Trophoblast cell (in vitro differentiated cells and primary cell): ENCODE results near the gene SASH1.
"Not testable (repeated sequence)": the region's sequence is repeated elsewhere in the genome, so short reads cannot be mapped to it uniquely, and the experiment has no call there.

Experiments used
- DNase-seq, 2 donors: peaks; one replicate each; pipeline ENCODE4 v3.0.0-alpha.2; 2016
- H2AFZ ChIP-seq: 2 replicates; pipeline ENCODE4 v1.6.1; 2013; ENCODE audit warnings: low read length, moderate library complexity, mild to moderate bottlenecking; ENCODE audit not compliant: insufficient read depth, poor library complexity
- H2AK5ac ChIP-seq: 2 replicates; pipeline ENCODE4 v1.6.1; 2013; ENCODE audit warnings: mild to moderate bottlenecking, low read length
- H2BK120ac ChIP-seq: 2 replicates; pipeline ENCODE4 v1.6.1; 2013; ENCODE audit warnings: low read length, mild to moderate bottlenecking, moderate library complexity; ENCODE audit not compliant: insufficient read depth, poor library complexity
- H2BK12ac ChIP-seq: 2 replicates; pipeline ENCODE4 v1.6.1; 2013; ENCODE audit warnings: mild to moderate bottlenecking, low read length, moderate library complexity
- H2BK5ac ChIP-seq: 2 replicates; pipeline ENCODE4 v1.6.1; 2013; ENCODE audit warnings: low read length, low read depth, moderate library complexity, mild to moderate bottlenecking; ENCODE audit not compliant: poor library complexity
- H3K14ac ChIP-seq: 2 replicates; pipeline ENCODE4 v1.6.1; 2013; ENCODE audit warnings: mild to moderate bottlenecking, low read length
- H3K18ac ChIP-seq: 2 replicates; pipeline ENCODE4 v1.6.1; 2013; ENCODE audit warnings: mild to moderate bottlenecking, low read length
- H3K23ac ChIP-seq: 2 replicates; pipeline ENCODE4 v1.6.1; 2013; ENCODE audit warnings: low read length
- H3K27ac ChIP-seq: 2 replicates; pipeline ENCODE4 v1.5.1; 2013; ENCODE audit warnings: low read depth, mild to moderate bottlenecking, inconsistent platforms, low read length, moderate library complexity
- H3K27me3 ChIP-seq: 2 replicates; pipeline ENCODE4 v1.6.1; 2013; ENCODE audit warnings: inconsistent platforms, mild to moderate bottlenecking, low read length, moderate library complexity; ENCODE audit not compliant: insufficient read depth
- H3K36me3 ChIP-seq, 2 experiments: 1 replicate in 1 of 2; 2 replicates in 1 of 2; pipeline ENCODE4 v1.6.1; 2013; ENCODE audit warnings: low read length in 2 of 2, mild to moderate bottlenecking in 2 of 2, moderate library complexity in 1 of 2; ENCODE audit not compliant: insufficient read depth in 2 of 2, control insufficient read depth in 1 of 2
- H3K4ac ChIP-seq: 2 replicates; pipeline ENCODE4 v1.6.1; 2013; ENCODE audit warnings: low read depth, mild to moderate bottlenecking, low read length, moderate library complexity
- H3K4me1 ChIP-seq, 2 experiments: 1 replicate in 1 of 2; 2 replicates in 1 of 2; pipeline ENCODE4 v1.6.1; 2013; ENCODE audit warnings: low read length in 2 of 2, mild to moderate bottlenecking in 2 of 2, moderate library complexity in 1 of 2; ENCODE audit not compliant: insufficient read depth in 2 of 2, control insufficient read depth in 1 of 2
- H3K4me2 ChIP-seq: 2 replicates; pipeline ENCODE4 v1.6.1; 2013; ENCODE audit warnings: inconsistent platforms, mild to moderate bottlenecking, low read length, moderate library complexity
- H3K4me3 ChIP-seq: 2 replicates; pipeline ENCODE4 v1.5.1; 2013; ENCODE audit warnings: mild to moderate bottlenecking, low read depth, low read length, inconsistent platforms
- H3K79me1 ChIP-seq: one replicate; pipeline ENCODE4 v1.6.1; 2013; ENCODE audit warnings: low read length
- H3K79me2 ChIP-seq: 2 replicates; pipeline ENCODE4 v1.6.1; 2013; ENCODE audit warnings: low read length, mild to moderate bottlenecking; ENCODE audit not compliant: control insufficient read depth, insufficient read depth, poor library complexity
- H3K9ac ChIP-seq: 2 replicates; pipeline ENCODE4 v1.6.1; 2013; ENCODE audit warnings: mild to moderate bottlenecking, low read length
- H3K9me3 ChIP-seq: 2 replicates; pipeline ENCODE4 v1.6.1; 2013; ENCODE audit warnings: low read depth, mild to moderate bottlenecking, control low read depth, inconsistent platforms, low read length; ENCODE audit not compliant: insufficient read depth
- H4K12ac ChIP-seq: 2 replicates; pipeline ENCODE4 v1.6.1; 2013; ENCODE audit warnings: low read depth, mild to moderate bottlenecking, low read length, moderate library complexity
- H4K8ac ChIP-seq: 2 replicates; pipeline ENCODE4 v1.6.1; 2013; ENCODE audit warnings: low read depth, mild to moderate bottlenecking, low read length, moderate library complexity
- H4K91ac ChIP-seq: one replicate; pipeline ENCODE4 v1.6.1; 2013; ENCODE audit warnings: low read depth, mild to moderate bottlenecking, low read length, moderate library complexity
- WGBS: extraction: QIAGEN DNeasy Blood & Tissue Kit; methylation state at CpG from one replicate; pipeline ENCODE4 v1.1.7; 2013; ENCODE audit warnings: missing lambda C conversion rate; ENCODE audit not compliant: insufficient read length, insufficient coverage; ENCODE audit errors: extremely low coverage; 5-methylcytosine and 5-hydroxymethylcytosine counted together

Gene SASH1

GRCh38 chr6:148352421-148352820, 9.8 kb downstream of the SASH1 start:
- H2BK5ac ChIP-seq, H2BK12ac ChIP-seq, H3K4me2 ChIP-seq, H3K4ac ChIP-seq, H3K27me3 ChIP-seq, DNase-seq, H3K79me2 ChIP-seq, H3K18ac ChIP-seq, H4K12ac ChIP-seq, H2BK120ac ChIP-seq, H3K27ac ChIP-seq, H3K79me1 ChIP-seq, H3K9me3 ChIP-seq, H2AK5ac ChIP-seq, H2AFZ ChIP-seq, H3K23ac ChIP-seq, H3K4me1 ChIP-seq, H3K9ac ChIP-seq, H4K8ac ChIP-seq, H3K4me3 ChIP-seq, H3K14ac ChIP-seq, H4K91ac ChIP-seq, H3K36me3 ChIP-seq: not testable (repeated sequence)
- WGBS, result no CpG with 5 or more reads among the region's 7 CpGs

- Histone ChIP-seq H3K27me3 (no peaks in the 10 kb centered on the region), H4K8ac (no peak overlapping the region), H3K14ac (no peak overlapping the region), H3K36me3 (peaks cover 0 to 2% of the 10 kb centered on the region in 2 experiments), H2AK5ac (no peak overlapping the region), H3K4me2 (no peak overlapping the region), H4K91ac (no peak overlapping the region), H3K27ac (no peak overlapping the region), H2BK12ac (no peak overlapping the region), H3K9ac (no peak overlapping the region), H2BK120ac (no peak overlapping the region), H3K79me1 (no peaks in the 10 kb centered on the region), H2BK5ac (no peak overlapping the region), H3K18ac (no peak overlapping the region), H3K9me3 (no peaks in the 10 kb centered on the region), H3K79me2 (no peaks in the 10 kb centered on the region), H4K12ac (no peak overlapping the region), H3K4me1 (no peaks in the 10 kb centered on the region), H2AFZ (no peak overlapping the region), H3K4ac (no peak overlapping the region), H3K23ac (no peak overlapping the region), H3K4me3 (no peak overlapping the region)
- WGBS, result no CpG with 5 or more reads among the region's 7 CpGs
- DNase-seq, result peak in 1 of 2 donors; percentile 48
These were observed 15.7 kb downstream of the SASH1 start for GRCh38 chr6:148358196-148358785.

DNA sequence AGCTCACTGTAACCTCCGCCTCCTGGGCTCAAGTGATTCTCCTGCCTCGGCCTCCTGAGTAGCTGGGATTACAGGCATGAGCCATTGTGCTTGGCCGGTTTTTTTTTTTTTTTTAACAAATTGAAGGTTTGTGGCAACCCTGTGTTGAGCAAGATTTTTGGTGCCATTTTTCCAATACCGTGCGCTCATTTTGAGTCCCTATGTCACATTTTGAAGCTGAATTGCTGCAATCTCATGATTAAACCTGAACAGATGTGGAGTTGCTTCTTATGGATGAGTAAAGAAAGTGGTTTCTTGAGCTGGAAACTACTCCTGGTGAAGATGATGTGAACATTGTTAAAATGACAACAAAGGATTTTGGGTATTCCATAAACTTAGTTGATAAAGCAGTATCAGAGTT, 16.6 kb downstream of the SASH1 start:
- no peak overlapping the region for H3K4me3 ChIP-seq
- WGBS, result no CpG with 5 or more reads among the region's 5 CpGs

DNA sequence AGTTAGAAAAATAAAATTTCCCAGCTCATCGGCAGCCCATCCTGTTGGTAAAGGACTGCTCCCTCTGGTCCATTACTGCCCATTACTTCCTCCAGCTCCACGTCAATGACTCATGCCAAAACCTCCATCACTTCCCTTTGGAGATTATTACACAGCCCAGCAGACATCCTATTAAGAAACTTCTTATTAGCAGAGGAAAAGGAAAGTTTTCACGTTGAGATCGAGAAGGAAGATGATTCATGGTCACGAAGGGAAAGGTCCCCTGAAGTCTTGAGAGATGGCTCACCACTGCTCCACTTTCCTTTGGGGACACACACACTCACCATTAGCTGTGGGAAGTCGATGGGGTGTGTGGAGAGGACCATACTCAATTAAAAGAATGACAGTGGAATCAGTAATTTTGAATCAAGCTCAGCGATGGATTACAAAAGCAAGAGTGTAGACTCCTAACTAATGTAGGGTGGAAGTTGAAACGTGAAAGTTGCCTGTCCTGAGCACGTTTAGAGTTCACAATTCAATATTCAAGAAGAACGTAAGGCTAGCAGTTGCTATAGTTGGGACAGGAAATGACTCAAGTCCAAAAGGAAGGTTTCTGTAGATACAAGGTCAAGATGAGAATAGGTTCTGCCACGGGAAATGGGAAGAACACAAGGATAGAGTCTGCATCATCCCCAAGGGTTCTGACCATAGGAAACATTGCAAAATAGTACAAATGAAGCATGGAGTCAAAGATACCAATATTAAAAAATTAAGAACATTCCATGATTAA, 21.6 kb downstream of the SASH1 start:
- Histone ChIP-seq H3K9me3 (no peaks in the 10 kb centered on the region), H3K27me3 (no peaks in the 10 kb centered on the region), H3K4me3 (no peak overlapping the region), H3K79me2 (no peaks in the 10 kb centered on the region), H2BK120ac (no peak overlapping the region), H3K4ac (no peak overlapping the region), H4K8ac (no peak overlapping the region), H4K91ac (no peak overlapping the region), H3K23ac (no peak overlapping the region), H3K14ac (no peak overlapping the region), H3K9ac (no peak overlapping the region), H2BK5ac (no peak overlapping the region), H2BK12ac (no peak overlapping the region), H2AFZ (no peak overlapping the region), H3K27ac (no peak overlapping the region), H3K79me1 (no peaks in the 10 kb centered on the region), H3K36me3 (no peaks in the 10 kb centered on the region), H3K18ac (no peak overlapping the region), H3K4me2 (no peak overlapping the region), H2AK5ac (no peak overlapping the region), H3K4me1 (peaks cover 3 to 4% of the 10 kb centered on the region in 2 experiments), H4K12ac (no peak overlapping the region)
- no CpG with 5 or more reads among the region's 11 CpGs for WGBS
- peak in 1 of 2 donors; percentile 64 for DNase-seq

More for the DNA sequence above, 16.6 kb downstream of the SASH1 start:
- Histone ChIP-seq H3K9me3 (no peaks in the 10 kb centered on the region), H3K27me3 (no peaks in the 10 kb centered on the region), H3K14ac (no peak overlapping the region), H3K36me3 (no peaks in the 10 kb centered on the region), H4K91ac (no peak overlapping the region), H3K9ac (no peak overlapping the region), H2AK5ac (no peak overlapping the region), H4K8ac (no peak overlapping the region), H2BK120ac (no peak overlapping the region), H3K18ac (no peak overlapping the region), H2BK12ac (no peak overlapping the region), H4K12ac (no peak overlapping the region), H3K4me2 (no peak overlapping the region), H3K27ac (no peak overlapping the region), H3K79me2 (no peaks in the 10 kb centered on the region), H2BK5ac (no peak overlapping the region), H2AFZ (no peak overlapping the region), H3K79me1 (no peaks in the 10 kb centered on the region), H3K4ac (no peak overlapping the region), H3K23ac (no peak overlapping the region), H3K4me1 (no peaks in the 10 kb centered on the region)
- peak in 1 of 2 donors; percentile 70 for DNase-seq
